H1 (cell line): Measurements from ENCODE around the gene NANP. TPM values are rescaled to one million over a fixed set of nuclear protein-coding genes. Genes with fewer than 3 reads are reported as not detected.

Experiments
- CTCF ChIA-PET: fragments of 300-600 bp; sonication (Branson Sonifier 250); formaldehyde crosslinking; loops from one replicate; lab custom pipeline; 2021; ENCODE audit not compliant: partially characterized antibody; lab: Charles Lee
- POLR2A ChIA-PET: fragments of 300-600 bp; sonication (Branson Sonifier 250); formaldehyde crosslinking; loops from one replicate; lab custom pipeline; 2021; ENCODE audit warnings: inconsistent platforms; ENCODE audit not compliant: partially characterized antibody; lab: Charles Lee
- DNase-seq, 2 experiments: peaks; one replicate each; pipeline versions ENCODE4 v3.0.0 to v3.0.0-alpha.2; 2010 to 2022; ENCODE audit warnings: low spot score in 2 of 2, low read depth in 1 of 2, mixed read lengths in 1 of 2
- FAIRE-seq: peaks from 2 replicates; lab custom pipeline; 2011; peaks lifted over from hg19 to GRCh38; lab: Jason Lieb, UNC
- H2AFZ ChIP-seq: 2 replicates; pipeline ENCODE4 v1.8.1; 2012; ENCODE audit warnings: low read length, inconsistent platforms
- H2AK5ac ChIP-seq: 2 replicates; pipeline ENCODE4 v1.6.1; 2013; ENCODE audit warnings: low read depth, low read length
- H2BK120ac ChIP-seq: replicated peaks from 2 replicates; pipeline ENCODE3; 2013; ENCODE audit warnings: low read depth, low read length, inconsistent platforms
- H2BK12ac ChIP-seq: 2 replicates; pipeline ENCODE4 v1.6.1; 2013; ENCODE audit warnings: low read depth, low read length
- H2BK15ac ChIP-seq: 2 replicates; pipeline ENCODE4 v1.6.1; 2013; ENCODE audit warnings: low read length
- H2BK20ac ChIP-seq: 2 replicates; pipeline ENCODE4 v1.6.1; 2013; ENCODE audit warnings: low read length
- H2BK5ac ChIP-seq: 2 replicates; pipeline ENCODE4 v1.6.1; 2013; ENCODE audit warnings: low read depth, low read length
- H3K14ac ChIP-seq: 2 replicates; pipeline ENCODE4 v1.6.1; 2013; ENCODE audit warnings: inconsistent platforms; ENCODE audit not compliant: insufficient read length
- H3K18ac ChIP-seq: 2 replicates; pipeline ENCODE4 v1.6.1; 2013; ENCODE audit warnings: low read length; ENCODE audit errors: extremely low read depth
- H3K23ac ChIP-seq: 2 replicates; pipeline ENCODE4 v1.6.1; 2013; ENCODE audit warnings: inconsistent platforms; ENCODE audit not compliant: insufficient read length
- H3K23me2 ChIP-seq: 2 replicates; pipeline ENCODE4 v1.6.1; 2013; ENCODE audit warnings: low read depth, low read length
- H3K27ac ChIP-seq: 2 replicates; pipeline ENCODE4 v1.6.1; 2011; ENCODE audit warnings: low read depth, low read length, inconsistent platforms
- H3K27me3 ChIP-seq, 4 experiments: replicated peaks in 1 of 4; 1 replicate in 1 of 4; 2 replicates in 3 of 4; pipeline versions ENCODE4 v1.6.1 to v1.8.1; 2011 to 2013; ENCODE audit warnings: low read length in 3 of 4, mild to moderate bottlenecking in 3 of 4, inconsistent platforms in 2 of 4, mixed read lengths in 2 of 4, moderate library complexity in 1 of 4; ENCODE audit not compliant: control insufficient read depth in 3 of 4, insufficient read depth in 3 of 4; ENCODE audit errors: extremely low read depth in 1 of 4
- H3K36me3 ChIP-seq, 4 experiments: 2 replicates each; pipeline versions ENCODE4 v1.6.1 to v1.8.1; 2011 to 2013; ENCODE audit warnings: mild to moderate bottlenecking in 4 of 4, low read length in 3 of 4, moderate library complexity in 2 of 4, control low read depth in 1 of 4, inconsistent platforms in 1 of 4; ENCODE audit not compliant: insufficient read depth in 4 of 4, control insufficient read depth in 2 of 4
- H3K4ac ChIP-seq: replicated peaks from 2 replicates; pipeline ENCODE3; 2013; ENCODE audit warnings: low read length, low read depth, mixed read lengths, inconsistent platforms; ENCODE audit not compliant: insufficient read length
- H3K4me1 ChIP-seq, 4 experiments: replicated peaks in 1 of 4; 1 replicate in 1 of 4; 2 replicates in 3 of 4; pipeline versions ENCODE4 v1.6.1 to v1.8.1; 2011 to 2013; ENCODE audit warnings: low read length in 3 of 4, inconsistent platforms in 2 of 4, mixed read lengths in 1 of 4; ENCODE audit not compliant: insufficient read depth in 4 of 4, control insufficient read depth in 3 of 4
- H3K4me2 ChIP-seq, 2 experiments: 2 replicates each; pipeline versions ENCODE4 v1.6.1 to v1.8.1; 2011 to 2013; ENCODE audit warnings: low read depth in 2 of 2, low read length in 2 of 2, control low read depth in 1 of 2, inconsistent platforms in 1 of 2, mild to moderate bottlenecking in 1 of 2; ENCODE audit not compliant: insufficient read depth in 1 of 2
- H3K4me3 ChIP-seq, 4 experiments: fragments of 200-600, 300-600 bp in 1 of 4; sonication (generic), shearing (Covaris generic), sonication (Bioruptor Twin) in 1 of 4; 2 replicates each; pipeline versions ENCODE4 v1.5.1 to v1.8.1; 2011 to 2016; ENCODE audit warnings: low read length in 4 of 4, low read depth in 3 of 4, control low read depth in 2 of 4, inconsistent platforms in 2 of 4, mild to moderate bottlenecking in 2 of 4, mixed read lengths in 1 of 4, moderate library complexity in 1 of 4; ENCODE audit not compliant: insufficient read depth in 2 of 4; ENCODE audit errors: extremely low read depth in 1 of 4
- H3K56ac ChIP-seq: replicated peaks from 2 replicates; pipeline ENCODE3; 2013; ENCODE audit warnings: low read depth, mild to moderate bottlenecking, mixed read lengths, low read length, inconsistent platforms; ENCODE audit not compliant: insufficient read length
- H3K79me1 ChIP-seq: 2 replicates; pipeline ENCODE4 v1.6.1; 2013; ENCODE audit warnings: low read depth, low read length, control low read depth
- H3K79me2 ChIP-seq, 2 experiments: 2 replicates each; pipeline versions ENCODE4 v1.6.1 to v1.8.1; 2012 to 2013; ENCODE audit warnings: low read length in 2 of 2, mild to moderate bottlenecking in 2 of 2, inconsistent platforms in 1 of 2; ENCODE audit not compliant: insufficient read depth in 2 of 2, control insufficient read depth in 1 of 2
- H3K9ac ChIP-seq, 4 experiments: replicated peaks in 1 of 4; 1 replicate in 1 of 4; 2 replicates in 3 of 4; pipeline versions ENCODE4 v1.6.1 to v1.8.1; 2011 to 2013; ENCODE audit warnings: low read depth in 3 of 4, low read length in 3 of 4, control low read depth in 2 of 4, mild to moderate bottlenecking in 2 of 4, moderate library complexity in 2 of 4, inconsistent platforms in 1 of 4; ENCODE audit errors: extremely low read depth in 1 of 4
- H3K9me3 ChIP-seq, 2 experiments: 2 replicates each; pipeline versions ENCODE4 v1.6.1 to v1.8.1; 2012 to 2013; ENCODE audit warnings: mild to moderate bottlenecking in 2 of 2, moderate library complexity in 2 of 2, control low read depth in 1 of 2, inconsistent platforms in 1 of 2, low read depth in 1 of 2, low read length in 1 of 2, mixed read lengths in 1 of 2; ENCODE audit not compliant: insufficient read depth in 2 of 2
- H4K20me1 ChIP-seq, 2 experiments: replicated peaks in 1 of 2; 2 replicates each; pipeline versions ENCODE3 to v1.8.1; 2011 to 2013; ENCODE audit warnings: inconsistent platforms in 2 of 2, low read length in 2 of 2, mild to moderate bottlenecking in 1 of 2; ENCODE audit not compliant: insufficient read depth in 2 of 2, control insufficient read depth in 1 of 2
- H4K5ac ChIP-seq: 2 replicates; pipeline ENCODE4 v1.6.1; 2013; ENCODE audit warnings: low read length, low read depth, mixed read lengths, inconsistent platforms; ENCODE audit not compliant: insufficient read length
- H4K8ac ChIP-seq: 2 replicates; pipeline ENCODE4 v1.8.0; 2013; ENCODE audit warnings: mild to moderate bottlenecking, moderate library complexity, low read length, inconsistent platforms; ENCODE audit not compliant: insufficient read depth; ENCODE audit errors: extremely low read depth
- H4K91ac ChIP-seq: replicated peaks from 2 replicates; pipeline ENCODE3; 2013; ENCODE audit warnings: low read length, mixed read lengths, inconsistent platforms; ENCODE audit not compliant: insufficient read length
- FOSL1 ChIP-seq: IDR thresholded peaks from 2 replicates; pipeline ENCODE4 v1.6.1; 2011; ENCODE audit warnings: mild to moderate bottlenecking, low read depth, low read length, moderate library complexity; ENCODE audit not compliant: insufficient read depth
- WGBS, 2 experiments: shearing (Covaris generic) in 1 of 2; methylation state at CpG; one replicate each; pipeline versions ENCODE4 v1.1.6 to v1.1.7; 2013 to 2015; ENCODE audit warnings: low lambda C conversion rate in 2 of 2, mixed read lengths in 2 of 2, inconsistent platforms in 1 of 2, low coverage in 1 of 2, missing lambda C conversion rate in 1 of 2; ENCODE audit not compliant: insufficient replicate concordance in 2 of 2, insufficient coverage in 1 of 2, insufficient read length in 1 of 2; ENCODE audit errors: extremely low coverage in 1 of 2, missing lambda C conversion rate in 1 of 2; 5-methylcytosine and 5-hydroxymethylcytosine counted together
- polyA plus RNA-seq, 7 experiments: library from polyadenylated mRNA; depleted of rRNA in 3 of 7; stranded (reverse) in 5 of 7; unstranded in 2 of 7; fragments of >200 nt in 5 of 7; fragments of 200-250 nt in 2 of 7; gene quantifications; 1 replicate in 5 of 7; 2 replicates in 1 of 7; 4 replicates in 1 of 7; pipeline versions ENCODE4 v1.2.1 to v1.2.3, GENCODE V29; 2011 to 2013; ENCODE audit warnings: missing spikeins in 2 of 7, mixed read lengths in 2 of 7
- total RNA-seq: library from RNA; stranded (reverse); fragmentation: NEBNext Ultra II Directional; extraction: Animal tissue kit (Norgen Biotek cat#: 25700); gene quantifications from 2 replicates; pipeline ENCODE4 v1.2.1, GENCODE V29; 2021

NANP gene
- total and polyA plus RNA-seq, 2 of the 8 experiments (the other 6 are each of a cell fraction or from before 2014, with no cell fraction given) = 3.8 to 6.2 TPM

DNA sequence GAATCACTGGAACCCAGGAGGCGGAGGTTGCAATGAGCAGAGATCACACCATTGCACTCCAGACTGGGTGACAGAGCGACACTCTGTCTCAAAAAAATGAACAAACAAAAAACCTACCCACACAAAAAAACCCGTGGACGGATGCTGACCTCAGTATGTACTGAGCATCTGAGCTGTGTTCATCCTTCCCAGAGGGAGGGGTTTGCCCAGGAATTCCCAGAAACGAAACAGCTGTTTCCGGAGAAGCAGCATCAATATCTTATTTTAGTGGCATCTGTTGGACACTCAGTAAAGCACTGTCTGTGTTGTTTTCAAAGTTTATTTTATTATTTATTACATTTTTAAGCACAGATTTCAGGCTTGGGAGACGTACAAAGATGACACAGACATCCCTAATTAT lies 18.7 kb downstream of the NANP start:
- Histone ChIP-seq H4K8ac (no peak overlapping the region), H2AFZ (no peak overlapping the region), H3K4me1 (no peaks in the 10 kb centered on the region; a peak in 1 of 7 replicates), H4K91ac (no peak overlapping the region), H2BK15ac (no peak overlapping the region), H3K79me2 (no peaks in the 10 kb centered on the region), H3K79me1 (no peaks in the 10 kb centered on the region), H2BK5ac (no peak overlapping the region), H3K4me3 (no peak overlapping the region), H4K20me1 (peaks cover 0 to 5% of the 10 kb centered on the region in 2 experiments), H3K14ac (no peak overlapping the region), H2AK5ac (no peak overlapping the region), H4K5ac (no peak overlapping the region), H3K9me3 (no peaks in the 10 kb centered on the region), H3K18ac (no peak overlapping the region), H3K9ac (no peak overlapping the region), H2BK120ac (no peak overlapping the region), H3K27me3 (no peaks in the 10 kb centered on the region), H3K23me2 (peaks cover 9% of the 10 kb centered on the region; the same call in 1 of the 2 replicates), H3K23ac (no peak overlapping the region), H3K56ac (no peak overlapping the region), H2BK12ac (no peak overlapping the region), H3K27ac (no peak overlapping the region), H3K36me3 (no peaks in the 10 kb centered on the region), H2BK20ac (no peak overlapping the region), H3K4ac (no peak overlapping the region), H3K4me2 (no peak overlapping the region)
- CTCF ChIA-PET = no interaction called here
- POLR2A ChIA-PET = interaction anchor here (1.4 kb wide), 1 partner anchor 9 kb away, joined by 3 read pairs; no protein-coding TSS in a partner anchor
- no peak for TF ChIP-seq FOSL1
- DNase-seq (no peak), FAIRE-seq (no peak)
- WGBS, 2 experiments = 88% methylated on average over 7 of the region's 7 CpGs; no CpG with 5 or more reads in 1 of the 2 experiments
